ENCODE measurements around the gene PSPC1. TPM values are rescaled to one million over a fixed set of nuclear protein-coding genes. Genes with fewer than 3 reads are reported as not detected.

The PSPC1 gene
- polyA plus RNA-seq, 2 of the 4 experiments (the other 2 are of a cell fraction): 47.5 to 49.0 TPM

DNA sequence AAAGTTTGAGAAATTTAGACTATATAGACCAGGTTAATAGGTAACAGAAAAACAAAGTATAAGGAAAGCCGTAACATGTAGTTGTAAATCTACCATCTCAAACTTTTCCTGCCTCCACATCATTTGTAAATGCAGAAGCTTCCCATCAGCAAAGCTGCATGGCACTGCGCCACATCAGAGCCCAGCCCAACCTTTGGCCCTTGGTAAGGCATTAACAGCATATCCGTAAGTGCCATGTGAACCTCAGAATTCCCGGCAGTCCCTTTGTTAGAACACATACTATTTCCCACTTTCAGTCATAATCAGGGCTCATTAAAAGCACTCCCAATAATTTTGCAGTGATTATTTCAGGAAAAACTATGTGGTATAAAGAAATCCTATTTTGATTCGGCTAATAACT lies 97.7 kb downstream of the PSPC1 start:
- no peak for TF ChIP-seq ZC3H11A (IDR thresholded peaks at IDR 0.05)
- TF ChIP-seq, protein P1, sequence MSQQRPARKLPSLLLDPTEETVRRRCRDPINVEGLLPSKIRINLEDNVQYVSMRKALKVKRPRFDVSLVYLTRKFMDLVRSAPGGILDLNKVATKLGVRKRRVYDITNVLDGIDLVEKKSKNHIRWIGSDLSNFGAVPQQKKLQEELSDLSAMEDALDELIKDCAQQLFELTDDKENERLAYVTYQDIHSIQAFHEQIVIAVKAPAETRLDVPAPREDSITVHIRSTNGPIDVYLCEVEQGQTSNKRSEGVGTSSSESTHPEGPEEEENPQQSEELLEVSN (IDR thresholded peaks at IDR 0.05; ENCODE audit: borderline replicate concordance, low read depth): no peak
- ChIA-PET POLR2A (no interaction called here), CTCF (no interaction called here)
- no peaks in the 10 kb centered on the region for H3K9me3 ChIP-seq
- peak in 1 of 2 experiments; percentile 53; a peak in 2 of 6 replicates for ATAC-seq
- H3K27ac ChIP-seq: no peak overlapping the region
- 42% methylated on average over 5 of the region's 5 CpGs for WGBS (ENCODE audit: missing lambda C conversion rate)
- FAIRE-seq: no peak
- peaks cover 13% of the 10 kb centered on the region; the same call in 2 of the 3 replicates for H3K4me1 ChIP-seq
- peak in 1 of 2 experiments; percentile 12 for DNase-seq (ENCODE audit: low read depth in 1 of 2, low spot score in 1 of 2)
- no peak overlapping the region for H3K4me3 ChIP-seq
- peak overlapping the region; percentile 2; the same call in 2 of the 3 replicates for H3K4me2 ChIP-seq

DNA sequence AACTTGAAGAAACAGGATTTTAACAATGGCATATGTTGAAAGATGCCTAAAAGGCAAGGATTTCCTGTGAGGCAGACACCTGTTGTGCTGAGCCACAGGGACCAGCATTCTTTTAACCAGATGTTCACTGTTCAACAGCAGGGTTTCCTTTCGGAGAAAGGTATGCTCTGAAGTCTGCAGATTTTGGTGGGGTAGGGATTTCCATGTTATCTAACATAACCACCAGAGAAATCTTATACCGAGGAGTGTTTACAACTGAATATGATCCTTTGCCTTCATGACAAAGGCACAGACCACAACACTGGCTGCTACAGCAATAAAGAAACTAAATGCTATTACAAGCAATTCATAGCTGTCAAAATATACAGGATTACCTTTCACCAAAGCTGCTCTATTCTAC lies 101.2 kb downstream of the PSPC1 start:
- no peak for DNase-seq (ENCODE audit: low read depth in 1 of 2, low spot score in 1 of 2)
- Histone ChIP-seq H3K27ac (no peak overlapping the region), H3K4me2 (no peak overlapping the region), H3K4me1 (peaks cover 13% of the 10 kb centered on the region; the same call in 2 of the 3 replicates), H3K9me3 (no peaks in the 10 kb centered on the region), H3K4me3 (no peak overlapping the region)
- WGBS (ENCODE audit: missing lambda C conversion rate): 89% methylated on average over 2 of the region's 2 CpGs
- FAIRE-seq: no peak
- CTCF ChIA-PET: interaction anchor here (1.0 kb wide), 1 partner anchor 278 kb away, joined by 3 read pairs; no protein-coding TSS in a partner anchor
- TF ChIP-seq SREBF2 (IDR thresholded peaks at IDR 0.05): no peak
- no peak for TF ChIP-seq ESRRA (IDR thresholded peaks at IDR 0.05; ENCODE audit: borderline replicate concordance, low read length)
- TF ChIP-seq EP300 (IDR thresholded peaks at IDR 0.05): no peak
- TF ChIP-seq NFE2L2 (conservative IDR thresholded peaks at IDR 0.05; ENCODE audit: low read length): no peak
- TF ChIP-seq EHMT2 (IDR thresholded peaks at IDR 0.05; ENCODE audit: low read depth): no peak
- TF ChIP-seq CEBPB (IDR thresholded peaks at IDR 0.05): no peak
- TF ChIP-seq, protein P2, sequence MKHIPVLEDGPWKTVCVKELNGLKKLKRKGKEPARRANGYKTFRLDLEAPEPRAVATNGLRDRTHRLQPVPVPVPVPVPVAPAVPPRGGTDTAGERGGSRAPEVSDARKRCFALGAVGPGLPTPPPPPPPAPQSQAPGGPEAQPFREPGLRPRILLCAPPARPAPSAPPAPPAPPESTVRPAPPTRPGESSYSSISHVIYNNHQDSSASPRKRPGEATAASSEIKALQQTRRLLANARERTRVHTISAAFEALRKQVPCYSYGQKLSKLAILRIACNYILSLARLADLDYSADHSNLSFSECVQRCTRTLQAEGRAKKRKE (CRISPR knock-in tag; IDR thresholded peaks at IDR 0.05; ENCODE audit: low read depth): no peak
- TF ChIP-seq HEYL (CRISPR knock-in tag; IDR thresholded peaks at IDR 0.05): no peak
- TF ChIP-seq MAFK (IDR thresholded peaks at IDR 0.05; ENCODE audit: partially characterized antibody): no peak
- no peak for TF ChIP-seq RFX5 (IDR thresholded peaks at IDR 0.05)
- TF ChIP-seq TP53 (CRISPR knock-in tag; IDR thresholded peaks at IDR 0.05): no peak
- POLR2A ChIA-PET: no interaction called here
- no peak for ATAC-seq

DNA sequence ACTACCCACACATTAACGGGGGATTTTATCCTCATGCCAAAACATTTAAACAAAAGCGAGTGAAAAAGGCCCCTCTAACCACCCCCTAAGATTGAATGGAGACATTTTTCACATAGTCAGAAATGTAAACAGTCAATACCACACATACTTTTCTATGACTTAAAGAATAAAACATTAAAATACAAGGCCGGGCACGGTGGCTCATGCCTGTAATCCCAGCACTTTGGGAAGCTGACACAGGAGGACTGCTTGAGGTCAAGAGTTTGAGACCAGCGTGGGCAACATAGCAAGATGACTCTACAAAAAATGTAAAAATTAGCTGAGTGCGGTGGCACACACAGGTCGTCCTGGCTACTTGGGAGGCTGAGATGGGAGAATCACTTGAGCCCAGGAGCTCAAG lies 102.0 kb downstream of the PSPC1 start:
- no peak for TF ChIP-seq CEBPB (IDR thresholded peaks at IDR 0.05)
- Histone ChIP-seq H3K4me2 (no peak overlapping the region), H3K9me3 (no peaks in the 10 kb centered on the region), H3K27ac (no peak overlapping the region), H3K4me1 (peaks cover 11% of the 10 kb centered on the region; the same call in 2 of the 3 replicates), H3K4me3 (no peak overlapping the region)
- DNase-seq (ENCODE audit: low read depth in 1 of 2, low spot score in 1 of 2): no peak
- no peak for ATAC-seq
- no peak for FAIRE-seq
- WGBS (ENCODE audit: missing lambda C conversion rate): 94% methylated on average over 7 of the region's 7 CpGs
- CTCF ChIA-PET: no interaction called here
- POLR2A ChIA-PET: no interaction called here

DNA sequence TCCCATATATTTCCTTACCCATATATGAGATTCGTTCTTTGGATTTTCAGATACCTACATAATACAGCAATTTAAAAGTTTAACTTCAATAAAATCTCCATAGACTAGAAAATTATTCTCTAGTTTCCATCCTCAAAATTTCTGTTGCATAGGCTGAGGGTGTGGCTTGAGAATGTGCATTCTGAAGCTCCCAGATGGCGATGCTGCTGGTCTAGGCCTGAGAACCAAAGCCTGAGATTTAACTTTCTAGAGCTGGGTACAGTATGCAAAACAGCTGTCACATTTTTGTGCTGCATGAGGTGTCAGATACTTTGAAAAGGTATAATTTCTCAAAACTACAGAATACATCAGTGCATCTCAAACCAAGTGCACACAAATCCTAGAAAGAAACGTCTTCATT lies 106.6 kb downstream of the PSPC1 start:
- Histone ChIP-seq H3K9me3 (no peaks in the 10 kb centered on the region), H3K4me1 (no peaks in the 10 kb centered on the region), H3K27ac (no peak overlapping the region), H3K4me2 (no peak overlapping the region), H3K4me3 (no peak overlapping the region)
- WGBS (ENCODE audit: missing lambda C conversion rate): 86% methylated on average over 3 of the region's 3 CpGs
- no peak for ATAC-seq
- CTCF ChIA-PET: no interaction called here
- POLR2A ChIA-PET: no interaction called here
- DNase-seq (ENCODE audit: low read depth in 1 of 2, low spot score in 1 of 2): no peak
- TF ChIP-seq CBX2 (IDR thresholded peaks at IDR 0.05; ENCODE audit: borderline replicate concordance, low read depth): no peak
- TF ChIP-seq CHD2 (IDR thresholded peaks at IDR 0.05; ENCODE audit: low read length, partially characterized antibody): no peak
- no peak for TF ChIP-seq SREBF2 (IDR thresholded peaks at IDR 0.05)
- no peak for TF ChIP-seq JUNB (IDR thresholded peaks at IDR 0.05)
- TF ChIP-seq FOSL2 (IDR thresholded peaks at IDR 0.05): no peak
- no peak for TF ChIP-seq FOSL2 (CRISPR knock-in tag; IDR thresholded peaks at IDR 0.05)
- no peak for FAIRE-seq

DNA sequence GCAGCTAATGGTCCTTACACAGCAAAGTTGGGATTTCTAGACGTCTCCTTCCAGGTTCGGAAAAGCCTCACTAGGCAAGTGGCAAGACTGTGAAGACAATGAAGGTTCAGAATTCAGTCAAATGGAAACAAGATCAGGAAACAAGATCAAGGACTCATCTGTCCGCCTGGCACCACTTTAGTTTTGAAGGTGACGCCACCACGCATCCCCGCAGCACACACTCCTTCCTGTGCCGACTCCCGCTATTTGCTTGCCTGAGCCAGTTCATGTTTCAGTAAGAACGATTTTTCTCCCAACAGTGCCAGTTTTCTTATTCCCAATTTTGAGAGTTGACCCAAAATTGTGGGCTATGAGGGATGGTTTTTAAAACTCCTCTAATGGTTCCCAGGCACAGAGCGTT lies 107.8 kb downstream of the PSPC1 start:
- no peaks in the 10 kb centered on the region for H3K4me1 ChIP-seq
- FAIRE-seq: no peak
- no peaks in the 10 kb centered on the region for H3K9me3 ChIP-seq
- CTCF ChIA-PET: no interaction called here
- POLR2A ChIA-PET: no interaction called here
- no peak overlapping the region for H3K4me3 ChIP-seq
- no peak for TF ChIP-seq ZNF302 (CRISPR knock-in tag; IDR thresholded peaks at IDR 0.05)
- no peak for TF ChIP-seq TP53 (CRISPR knock-in tag; IDR thresholded peaks at IDR 0.05)
- TF ChIP-seq, protein P3, sequence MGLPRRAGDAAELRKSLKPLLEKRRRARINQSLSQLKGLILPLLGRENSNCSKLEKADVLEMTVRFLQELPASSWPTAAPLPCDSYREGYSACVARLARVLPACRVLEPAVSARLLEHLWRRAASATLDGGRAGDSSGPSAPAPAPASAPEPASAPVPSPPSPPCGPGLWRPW (IDR thresholded peaks at IDR 0.05): no peak
- TF ChIP-seq SREBF2 (IDR thresholded peaks at IDR 0.05): no peak
- no peak for TF ChIP-seq TFCP2L1 (CRISPR knock-in tag; IDR thresholded peaks at IDR 0.05)
- H3K27ac ChIP-seq: no peak overlapping the region
- no peak for DNase-seq (ENCODE audit: low read depth in 1 of 2, low spot score in 1 of 2)
- H3K4me2 ChIP-seq: no peak overlapping the region
- 96% methylated on average over 10 of the region's 10 CpGs for WGBS (ENCODE audit: missing lambda C conversion rate)
- no peak for ATAC-seq
